Adipocyte (in vitro differentiated cells): Measurements from ENCODE around the gene EPB41.
A peak's percentile ranks its signal among the peaks of the same experiment; 100 is the strongest.

Experiments
- DNase-seq: peaks from one replicate; pipeline ENCODE4 v3.0.0-alpha.2; 2015; ENCODE audit warnings: low read depth
- H3K27me3 ChIP-seq: replicated peaks from 2 replicates; pipeline ENCODE4 v1.7.0; 2013; ENCODE audit warnings: mild to moderate bottlenecking, low read length, moderate library complexity; ENCODE audit not compliant: control insufficient read depth, insufficient read depth
- H3K36me3 ChIP-seq: 2 replicates; pipeline ENCODE4 v1.7.0; 2013; ENCODE audit warnings: low read length, mild to moderate bottlenecking, moderate library complexity; ENCODE audit not compliant: control insufficient read depth, insufficient read depth, severe bottlenecking
- H3K4me1 ChIP-seq: 2 replicates; pipeline ENCODE4 v1.7.0; 2013; ENCODE audit warnings: mild to moderate bottlenecking, low read length, moderate library complexity; ENCODE audit not compliant: control insufficient read depth, insufficient read depth
- H3K4me3 ChIP-seq: 2 replicates; pipeline ENCODE4 v1.7.0; 2013; ENCODE audit warnings: mild to moderate bottlenecking, low read length, moderate library complexity
- H3K9ac ChIP-seq: 2 replicates; pipeline ENCODE4 v1.7.0; 2013; ENCODE audit warnings: mild to moderate bottlenecking, low read length, moderate library complexity
- H3K9me3 ChIP-seq: 2 replicates; pipeline ENCODE4 v1.7.0; 2013; ENCODE audit warnings: mild to moderate bottlenecking, low read length, moderate library complexity; ENCODE audit not compliant: control insufficient read depth

EPB41 gene

GRCh38 chr1:29120367-29120766, 206.0 kb downstream of the EPB41 start:
- H3K9me3 ChIP-seq, result no peaks in the 10 kb centered on the region

GRCh38 chr1:29120947-29121485, 206.6 kb downstream of the EPB41 start:
- no peaks in the 10 kb centered on the region for H3K9me3 ChIP-seq
- peaks cover 29% of the 10 kb centered on the region for H3K4me1 ChIP-seq
- no peaks in the 10 kb centered on the region for H3K36me3 ChIP-seq
- H3K9ac ChIP-seq, result peak overlapping the region; percentile 98
- peak overlapping the region; percentile 87 for H3K4me3 ChIP-seq
- no peak for DNase-seq
- H3K27me3 ChIP-seq, result no peaks in the 10 kb centered on the region

More at GRCh38 chr1:29120367-29120766, 206.0 kb downstream of the EPB41 start:
- Histone ChIP-seq H3K9ac (no peak overlapping the region), H3K4me1 (peaks cover 29% of the 10 kb centered on the region), H3K27me3 (no peaks in the 10 kb centered on the region), H3K4me3 (no peak overlapping the region), H3K36me3 (no peaks in the 10 kb centered on the region)
- DNase-seq, result no peak

GRCh38 chr1:29121516-29121935, 207.2 kb downstream of the EPB41 start:
- no peaks in the 10 kb centered on the region for H3K36me3 ChIP-seq
- H3K4me3 ChIP-seq, result peak overlapping the region; percentile 87
- H3K4me1 ChIP-seq, result peaks cover 29% of the 10 kb centered on the region
- no peaks in the 10 kb centered on the region for H3K9me3 ChIP-seq
- DNase-seq, result no peak
- H3K27me3 ChIP-seq, result no peaks in the 10 kb centered on the region
- peak overlapping the region; percentile 98 for H3K9ac ChIP-seq

- Histone ChIP-seq H3K9me3 (no peaks in the 10 kb centered on the region), H3K27me3 (no peaks in the 10 kb centered on the region), H3K36me3 (no peaks in the 10 kb centered on the region), H3K4me1 (peaks cover 27% of the 10 kb centered on the region), H3K4me3 (peak overlapping the region; percentile 87), H3K9ac (peak overlapping the region; percentile 98)
- DNase-seq, result peak; percentile 67
Measured at GRCh38 chr1:29121936-29122681, 207.7 kb downstream of the EPB41 start.

GRCh38 chr1:29122682-29123052, 208.3 kb downstream of the EPB41 start:
- peak; percentile 93 for DNase-seq
- Histone ChIP-seq H3K9ac (peak overlapping the region; percentile 98), H3K27me3 (no peaks in the 10 kb centered on the region), H3K9me3 (no peaks in the 10 kb centered on the region), H3K36me3 (no peaks in the 10 kb centered on the region), H3K4me3 (peak overlapping the region; percentile 87), H3K4me1 (peaks cover 24% of the 10 kb centered on the region)

- no peaks in the 10 kb centered on the region for H3K36me3 ChIP-seq
- no peaks in the 10 kb centered on the region for H3K27me3 ChIP-seq
- DNase-seq, result peak; percentile 68
- peak overlapping the region; percentile 98 for H3K9ac ChIP-seq
- peak overlapping the region; percentile 87 for H3K4me3 ChIP-seq
- peaks cover 24% of the 10 kb centered on the region for H3K4me1 ChIP-seq
- H3K9me3 ChIP-seq, result no peaks in the 10 kb centered on the region
Measured at GRCh38 chr1:29123053-29123886, 208.9 kb downstream of the EPB41 start.

GRCh38 chr1:29123887-29124365, 209.6 kb downstream of the EPB41 start, which contains the start of gene TMEM200B:
TMEM200B (minus strand) TSS chr1:29123903; CDS start chr1:29121828, 2,075 bp downstream.
- peaks cover 21% of the 10 kb centered on the region for H3K4me1 ChIP-seq
- DNase-seq, result peak; percentile 56
- H3K36me3 ChIP-seq, result no peaks in the 10 kb centered on the region
- H3K9me3 ChIP-seq, result no peaks in the 10 kb centered on the region
- H3K4me3 ChIP-seq, result peak within 1 kb of the TSS; percentile 87
- peak within 1 kb of the TSS; percentile 98 for H3K9ac ChIP-seq
- no peaks in the 10 kb centered on the region for H3K27me3 ChIP-seq

- Histone ChIP-seq H3K27me3 (no peaks in the 10 kb centered on the region), H3K36me3 (no peaks in the 10 kb centered on the region)
- peak; percentile 95 for DNase-seq
Measured at GRCh38 chr1:29124366-29125236, 210.2 kb downstream of the EPB41 start.

GRCh38 chr1:29125237-29125641, 210.9 kb downstream of the EPB41 start:
- Histone ChIP-seq H3K36me3 (no peaks in the 10 kb centered on the region), H3K9me3 (no peaks in the 10 kb centered on the region), H3K4me1 (peaks cover 12% of the 10 kb centered on the region), H3K4me3 (peak overlapping the region; percentile 87), H3K27me3 (no peaks in the 10 kb centered on the region), H3K9ac (peak overlapping the region; percentile 91)
- DNase-seq, result no peak

More at GRCh38 chr1:29124366-29125236, 210.2 kb downstream of the EPB41 start:
- Histone ChIP-seq H3K4me3 (peak overlapping the region; percentile 87), H3K9ac (peak overlapping the region; percentile 91), H3K9me3 (no peaks in the 10 kb centered on the region), H3K4me1 (peaks cover 18% of the 10 kb centered on the region)

GRCh38 chr1:29125788-29126187, 211.4 kb downstream of the EPB41 start:
- H3K4me1 ChIP-seq, result peaks cover 9% of the 10 kb centered on the region
- no peak overlapping the region for H3K4me3 ChIP-seq
- no peaks in the 10 kb centered on the region for H3K36me3 ChIP-seq
- no peak for DNase-seq
- no peaks in the 10 kb centered on the region for H3K9me3 ChIP-seq
- H3K27me3 ChIP-seq, result no peaks in the 10 kb centered on the region
- H3K9ac ChIP-seq, result no peak overlapping the region
